ENCODE measurements around the gene SPRED2.

The SPRED2 gene

DNA sequence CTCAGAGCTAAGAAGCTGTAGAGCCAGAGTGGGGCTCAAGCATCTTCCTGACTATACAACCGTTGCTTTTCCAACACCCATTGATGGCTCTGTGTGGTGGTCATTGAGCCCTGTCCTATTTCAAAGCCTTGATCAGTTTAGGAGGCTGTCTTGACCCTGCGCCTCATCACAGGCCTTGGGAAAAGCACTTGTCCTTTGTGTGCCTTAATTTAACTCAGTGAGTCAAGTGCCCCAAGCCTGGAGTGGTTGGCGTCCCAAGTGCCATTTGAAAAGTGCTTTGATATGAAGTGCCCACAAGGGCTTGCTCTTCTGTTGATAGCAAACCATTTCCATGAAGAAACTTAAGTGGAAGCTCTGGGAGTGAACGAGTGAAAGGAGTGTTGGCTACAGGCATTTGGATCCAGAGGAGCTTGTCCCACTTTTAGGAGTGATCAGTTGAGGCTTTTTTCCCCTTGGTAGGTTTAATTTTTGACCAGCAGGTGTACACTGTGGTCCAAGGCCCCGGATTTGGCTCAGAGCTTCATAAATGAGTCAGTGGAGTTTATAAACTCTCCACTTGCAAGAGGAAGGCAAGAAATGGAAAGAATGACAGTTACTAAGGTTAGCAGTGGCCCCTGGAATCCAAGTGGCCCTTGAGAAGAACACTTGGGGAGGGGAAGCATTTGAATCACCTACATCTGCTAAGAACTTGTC, 154.5 kb downstream of the SPRED2 start:
- no peak for DNase-seq (ENCODE audit: low read depth in 2 of 2)

- no peak for DNase-seq (ENCODE audit: low read depth in 2 of 2)
These were observed 155.3 kb downstream of the SPRED2 start for GRCh38 chr2:65277118-65277517.

DNA sequence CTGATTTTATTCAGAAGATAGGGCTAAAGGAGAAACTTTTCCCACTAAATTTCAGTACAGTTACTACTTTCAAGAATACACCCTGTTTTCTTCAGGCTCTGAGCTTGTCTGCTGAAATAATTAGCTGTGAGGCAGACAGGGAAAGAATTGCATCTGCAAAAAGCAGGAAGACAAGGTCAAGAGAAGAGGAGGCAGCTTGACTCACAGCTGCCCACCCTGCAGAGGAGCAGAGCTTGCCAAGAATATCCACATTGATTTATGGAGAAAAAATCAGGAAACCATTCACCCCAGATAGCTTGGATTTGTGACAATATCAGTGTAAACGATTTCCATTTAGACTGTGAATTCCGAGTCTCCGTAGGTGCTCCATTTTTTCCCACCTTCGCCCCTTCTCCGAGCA, 155.8 kb downstream of the SPRED2 start:
- DNase-seq (ENCODE audit: low read depth in 2 of 2), result no peak

- DNase-seq (ENCODE audit: low read depth in 2 of 2), result no peak
These were observed 157.1 kb downstream of the SPRED2 start for GRCh38 chr2:65275141-65275915.

DNA sequence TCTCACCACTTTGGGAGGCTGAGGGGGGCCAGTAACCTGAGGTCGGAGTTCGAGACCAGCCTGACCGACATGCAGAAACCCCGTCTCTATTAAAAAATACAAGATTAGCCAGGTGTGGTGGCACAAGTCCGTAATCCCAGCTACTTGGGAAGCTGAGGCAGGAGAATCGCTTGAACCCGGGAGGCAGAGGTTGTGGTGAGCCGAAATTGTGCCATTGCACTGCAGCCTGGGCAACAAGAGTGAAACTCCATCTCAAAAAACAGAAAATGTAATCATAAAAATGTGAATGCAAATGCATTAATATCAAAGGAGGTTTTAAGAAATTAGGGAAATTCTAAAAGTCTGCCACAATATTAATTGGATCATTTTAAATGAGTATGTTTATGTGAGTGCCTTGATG, 159.1 kb downstream of the SPRED2 start:
- DNase-seq (ENCODE audit: low read depth in 2 of 2), result no peak

GRCh38 chr2:65268957-65269356, 163.4 kb downstream of the SPRED2 start:
- DNase-seq (ENCODE audit: low read depth in 2 of 2), result no peak

DNA sequence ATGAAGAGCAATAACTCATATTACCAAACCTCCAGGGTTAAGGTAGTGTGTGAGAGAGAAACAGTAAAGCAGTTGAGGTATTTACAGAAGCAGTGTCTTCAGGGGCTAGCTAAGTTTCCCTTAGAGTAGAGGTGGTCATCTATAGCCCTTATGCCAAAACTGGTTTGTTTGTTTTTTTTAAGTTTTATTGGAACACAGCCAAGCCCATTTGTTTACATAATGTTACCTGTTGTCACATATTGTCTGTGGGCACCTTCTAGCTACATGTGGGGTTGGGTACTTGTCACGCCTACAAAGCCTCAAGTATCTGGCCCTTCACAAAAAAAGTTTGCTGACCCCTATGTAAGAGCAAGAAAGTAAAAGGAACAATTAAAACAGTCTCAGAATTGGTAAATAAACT, 165.4 kb downstream of the SPRED2 start:
- no peak for DNase-seq (ENCODE audit: low read depth in 2 of 2)

GRCh38 chr2:65265671-65266045, 166.7 kb downstream of the SPRED2 start:
- no peak for DNase-seq (ENCODE audit: low read depth in 2 of 2)

DNA sequence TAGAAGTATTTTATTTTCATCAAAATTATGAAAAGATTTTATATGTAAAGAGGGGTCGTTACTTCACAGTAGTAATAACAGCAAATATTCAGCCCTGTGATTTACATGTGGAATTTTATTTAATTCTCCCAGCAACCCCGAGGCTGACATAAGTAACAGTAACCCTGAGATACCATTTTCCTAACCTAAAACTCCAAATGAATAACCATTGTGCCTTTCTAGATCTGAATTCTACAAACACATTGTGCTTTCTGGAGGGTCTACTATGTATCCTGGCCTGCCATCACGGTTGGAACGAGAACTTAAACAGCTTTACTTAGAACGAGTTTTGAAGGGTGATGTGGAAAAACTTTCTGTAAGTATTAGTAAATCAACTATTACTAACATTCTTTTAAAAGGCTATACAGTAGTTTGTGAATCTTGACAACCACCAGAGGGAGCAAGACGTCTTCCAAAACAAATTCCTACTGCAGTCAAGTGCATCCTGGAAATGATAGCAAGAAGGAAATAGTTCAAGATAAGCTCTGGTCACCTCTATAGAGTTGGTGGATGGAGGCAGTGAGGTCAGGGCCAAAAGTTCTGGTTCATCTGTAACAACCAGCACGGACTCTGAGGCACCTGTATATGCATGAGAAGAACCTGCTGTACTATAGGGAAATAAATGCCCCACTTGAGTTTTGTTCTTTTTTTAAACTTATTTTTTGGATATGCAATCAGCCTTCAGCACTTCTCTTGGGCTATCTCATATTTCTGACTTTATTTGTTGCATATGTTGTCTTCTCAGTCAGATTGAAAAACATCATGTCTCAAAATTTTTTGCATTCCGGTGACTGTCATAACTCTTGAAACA, 167.4 kb downstream of the SPRED2 start:
- DNase-seq (ENCODE audit: low read depth in 2 of 2), result peak; percentile 55 to 56

DNA sequence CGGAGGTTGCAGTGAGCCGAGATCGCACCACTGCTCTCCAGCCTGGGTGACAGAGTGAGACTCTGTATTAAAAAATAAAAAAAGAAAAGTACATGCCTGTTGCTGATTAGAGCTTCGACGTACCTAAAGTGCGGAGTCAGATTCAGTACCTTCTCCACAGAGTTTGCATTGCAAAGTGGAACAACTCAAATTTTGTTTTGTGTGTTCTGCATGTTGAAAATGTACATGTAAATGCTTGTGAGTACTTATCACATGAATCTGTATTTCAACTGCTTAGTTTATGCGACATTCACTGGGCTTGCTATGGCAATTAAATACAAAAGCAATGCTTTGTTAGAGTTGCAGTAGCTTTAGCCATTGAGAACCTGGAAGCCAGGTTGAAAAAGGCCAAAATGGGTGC, 168.4 kb downstream of the SPRED2 start:
- DNase-seq (ENCODE audit: low read depth in 2 of 2), result no peak

DNA sequence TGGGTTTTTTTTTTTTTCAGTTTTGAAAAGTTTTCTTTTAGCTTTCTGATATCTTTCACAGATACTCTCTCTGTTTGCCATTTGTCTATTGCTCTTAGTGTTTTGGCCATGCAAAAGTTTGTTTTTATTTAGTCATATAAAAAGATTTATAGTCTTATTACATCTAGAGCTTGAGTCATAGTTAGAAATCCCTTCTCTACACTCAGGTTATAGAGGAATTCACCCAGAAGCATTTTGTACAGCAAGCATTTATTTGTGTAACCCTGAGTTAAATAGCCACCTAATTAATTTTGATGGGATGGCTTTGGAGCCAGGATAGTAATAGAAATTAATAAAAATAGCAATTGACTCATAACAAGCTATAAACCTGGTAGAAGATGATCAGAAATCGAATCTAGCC, 169.1 kb downstream of the SPRED2 start:
- no peak for DNase-seq (ENCODE audit: low read depth in 2 of 2)

DNA sequence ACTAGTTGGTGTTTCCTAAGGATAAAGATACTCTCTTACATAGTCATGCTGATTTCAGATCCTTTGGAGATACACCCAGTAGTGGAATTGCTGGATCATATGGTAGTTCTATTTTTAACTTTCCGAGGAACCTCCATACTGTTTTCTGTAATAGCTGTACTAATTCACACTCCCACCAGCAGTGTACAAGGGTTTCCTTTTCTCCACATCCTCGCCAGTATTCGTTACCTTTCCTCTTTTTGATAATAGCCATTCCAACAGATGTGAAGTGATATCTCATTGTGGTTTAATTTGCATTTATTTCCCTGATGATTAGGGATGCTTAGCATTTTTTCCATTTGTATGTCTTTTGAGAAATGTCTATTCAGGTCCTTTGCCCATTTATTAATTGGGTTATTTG, 170.7 kb downstream of the SPRED2 start:
- DNase-seq (ENCODE audit: low read depth in 2 of 2), result peak in 1 of 2 experiments; percentile 18
